Cortex of kidney (tissue), 1 donor: ENCODE measurements around the gene PHOSPHO2.

Experiments used
- DNase-seq: peaks from one replicate; lab custom pipeline; 2025; lab: John Stamatoyannopoulos, UW

The PHOSPHO2 gene

DNA sequence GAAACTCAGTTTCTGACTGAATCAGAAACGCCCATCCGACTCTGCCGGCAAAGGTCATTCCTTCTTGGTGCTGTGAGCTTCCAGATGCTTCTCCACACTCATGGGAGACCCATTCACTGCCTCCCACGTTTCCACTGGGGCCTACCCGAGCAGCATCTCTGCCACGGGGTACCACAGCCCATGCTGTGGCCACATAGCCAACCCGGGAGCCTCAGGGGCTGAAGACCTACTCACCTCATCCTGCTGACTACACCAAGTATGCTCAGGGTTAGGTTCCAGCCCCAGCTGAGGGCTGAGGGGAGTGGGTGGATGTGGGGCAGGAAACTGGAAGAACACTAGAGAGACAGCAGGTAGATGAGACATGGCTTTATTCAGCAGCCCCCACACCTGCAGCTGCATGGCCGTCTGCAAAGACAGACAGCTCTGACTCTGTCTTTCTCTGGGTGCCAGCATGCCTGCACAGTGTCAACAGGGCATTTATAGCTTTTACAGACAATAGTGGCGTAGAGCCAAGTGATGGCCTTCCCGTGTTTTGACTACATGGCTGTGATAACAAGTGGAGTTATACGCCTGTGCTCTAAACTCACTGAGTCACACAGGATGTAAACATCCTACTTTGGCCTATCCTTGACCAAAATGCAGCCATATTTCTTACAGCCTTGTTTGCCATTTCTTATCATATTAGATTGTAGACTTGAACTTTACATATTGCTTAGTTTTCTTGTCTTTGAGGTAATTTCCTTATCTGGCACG lies 22.8 kb downstream of the PHOSPHO2 start:
- DNase-seq = no peak

DNA sequence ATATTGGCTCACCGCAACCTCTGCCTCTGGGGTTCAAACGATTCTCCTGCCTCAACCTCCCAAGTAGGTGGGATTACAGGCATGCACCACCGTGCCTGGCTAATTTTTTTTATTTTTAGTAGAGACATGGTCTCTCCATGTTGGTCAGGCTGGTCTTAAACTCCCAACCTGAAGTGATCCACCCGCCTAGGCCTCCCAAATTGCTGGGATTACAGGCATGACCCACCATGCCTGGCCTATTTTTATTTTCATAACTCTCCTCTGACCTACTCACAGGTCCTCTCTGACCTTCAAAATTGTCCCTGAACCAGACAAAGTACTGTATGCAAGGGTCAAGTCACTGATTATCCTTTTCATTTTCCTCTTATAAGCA lies 23.4 kb downstream of the PHOSPHO2 start:
- no peak for DNase-seq

DNA sequence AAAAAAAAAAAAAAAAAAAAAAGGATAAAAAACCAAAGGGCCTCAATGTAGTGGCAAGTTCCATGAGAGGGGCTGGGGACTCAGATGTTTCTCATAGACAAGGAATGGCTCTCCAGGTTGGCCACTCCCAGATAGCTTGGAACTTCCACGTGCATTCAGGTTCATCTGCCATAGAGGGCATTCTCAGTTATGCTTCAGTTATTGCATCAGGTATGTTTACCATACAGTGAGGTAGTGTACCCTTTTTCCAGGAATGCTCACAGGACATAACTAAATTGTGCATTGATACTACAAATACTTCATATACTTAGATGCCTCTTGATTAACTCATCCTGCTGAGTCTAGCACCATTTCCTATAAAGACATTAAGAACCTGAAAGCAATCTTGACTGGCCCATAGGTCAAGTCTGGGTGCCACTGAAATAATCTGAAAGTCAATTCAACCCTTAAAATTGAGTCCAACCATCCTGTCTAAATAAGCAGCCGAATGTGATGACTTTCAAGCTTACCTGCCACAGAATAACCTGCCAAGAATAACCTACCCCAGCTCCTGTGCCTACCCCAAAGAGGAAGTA lies 24.7 kb downstream of the PHOSPHO2 start:
- DNase-seq = no peak

DNA sequence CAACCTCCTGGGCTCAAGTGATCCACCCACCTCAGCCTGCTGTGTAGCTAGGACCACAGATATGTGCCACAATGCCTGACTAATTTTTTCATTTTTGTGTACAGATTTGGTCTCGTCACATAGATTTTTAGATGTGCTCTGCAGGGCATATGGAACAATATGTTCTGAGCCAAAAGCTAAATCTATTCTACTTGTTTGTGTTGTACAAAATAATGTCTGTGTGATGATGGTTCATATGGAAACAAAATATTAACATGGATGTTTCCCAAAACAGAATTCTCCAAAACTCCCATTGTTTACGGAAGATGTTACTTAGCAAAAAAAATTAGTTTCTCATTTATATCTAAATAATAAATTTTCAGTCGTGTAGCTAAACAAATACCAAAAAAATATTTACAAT lies 26.7 kb downstream of the PHOSPHO2 start:
- DNase-seq = no peak

DNA sequence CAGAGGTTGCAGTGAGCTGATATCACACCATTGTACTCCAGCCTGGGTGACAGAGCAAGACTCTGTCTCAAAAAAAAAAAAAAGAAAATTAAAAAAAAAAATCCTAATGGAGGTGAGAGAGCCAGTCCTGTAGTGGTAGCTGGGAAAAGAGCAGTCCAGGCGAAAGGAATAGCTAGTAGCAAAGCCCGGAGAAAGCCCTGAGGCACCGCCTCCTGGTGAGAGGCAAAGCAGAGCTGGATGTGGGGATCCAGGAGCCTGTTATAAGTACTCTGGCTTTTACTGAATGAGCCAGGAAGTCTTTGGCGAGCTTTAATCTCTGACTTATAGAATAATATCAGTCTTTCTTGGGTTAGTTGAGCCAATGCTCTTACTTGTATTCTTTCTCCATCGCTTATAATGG lies 32.8 kb downstream of the PHOSPHO2 start:
- DNase-seq = no peak

DNA sequence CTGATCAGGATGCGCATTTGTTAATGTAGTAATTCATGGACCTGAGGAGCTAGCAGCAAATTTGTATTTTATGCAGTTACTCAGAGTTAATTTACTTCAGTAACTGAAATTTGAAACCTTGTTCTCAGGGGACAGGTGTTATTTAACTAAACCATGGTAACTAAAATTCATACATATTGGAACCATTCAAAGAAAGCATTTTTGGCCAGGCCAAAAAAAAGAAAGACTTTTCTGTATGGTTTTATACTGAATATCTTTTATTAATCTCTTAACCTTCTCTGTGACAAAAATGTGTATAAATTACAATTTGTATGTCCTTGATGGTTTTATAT lies 35.0 kb downstream of the PHOSPHO2 start:
- DNase-seq = no peak

DNA sequence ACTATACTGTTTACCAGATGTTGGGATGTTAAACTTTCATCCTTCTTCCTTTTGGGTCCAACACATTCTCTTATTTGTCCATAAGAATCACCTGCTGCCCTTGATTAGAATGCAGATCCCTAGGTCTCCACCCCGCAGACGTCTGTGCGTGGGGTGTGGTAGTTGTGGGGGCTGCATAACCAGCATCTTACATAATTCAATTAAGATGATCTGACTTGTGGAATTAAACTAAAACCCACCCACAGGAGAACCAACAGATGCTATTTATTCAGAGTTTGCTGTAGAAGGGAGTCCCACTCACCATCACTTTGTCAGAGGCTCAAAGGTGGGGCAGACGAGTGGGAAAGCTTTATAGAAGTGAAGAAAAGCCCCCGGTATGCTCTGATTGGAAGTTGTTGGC lies 37.8 kb downstream of the PHOSPHO2 start:
- no peak for DNase-seq

DNA sequence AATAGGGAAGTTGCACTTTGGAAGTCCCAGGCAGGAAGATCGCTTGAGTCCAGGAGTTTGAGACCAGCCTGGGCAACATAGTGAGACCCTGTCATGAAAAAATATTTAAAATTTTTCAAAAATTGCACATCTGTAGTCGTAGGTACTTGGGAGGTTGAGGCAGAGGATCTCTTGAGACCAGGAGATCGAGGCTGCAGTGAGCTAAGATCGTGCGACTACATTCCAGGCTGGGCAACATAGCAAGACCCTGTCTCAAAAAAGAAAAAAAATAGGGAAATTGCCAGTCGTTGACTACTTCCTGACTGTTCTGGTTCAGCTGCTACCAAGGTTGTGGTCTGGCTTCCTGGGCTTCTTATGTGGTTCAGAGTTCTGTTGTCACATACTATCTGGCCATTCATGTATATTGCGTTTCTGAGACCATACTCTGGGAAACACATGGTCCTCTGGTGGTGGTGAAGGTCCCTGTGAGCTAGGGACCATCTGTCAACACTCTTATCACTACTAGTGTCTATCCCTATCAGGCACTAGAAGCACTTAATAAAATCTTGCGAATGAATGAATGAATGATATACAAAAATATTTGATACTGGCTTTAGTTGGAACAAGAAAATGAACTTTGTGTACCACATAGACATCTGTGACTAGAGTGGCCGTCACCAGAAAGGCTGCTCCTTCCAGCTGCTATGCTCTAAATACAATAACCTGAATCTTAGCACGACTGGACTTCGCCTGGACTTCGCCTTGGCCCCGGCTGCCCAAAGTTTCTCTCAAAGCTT lies 38.5 kb downstream of the PHOSPHO2 start:
- DNase-seq = no peak

DNA sequence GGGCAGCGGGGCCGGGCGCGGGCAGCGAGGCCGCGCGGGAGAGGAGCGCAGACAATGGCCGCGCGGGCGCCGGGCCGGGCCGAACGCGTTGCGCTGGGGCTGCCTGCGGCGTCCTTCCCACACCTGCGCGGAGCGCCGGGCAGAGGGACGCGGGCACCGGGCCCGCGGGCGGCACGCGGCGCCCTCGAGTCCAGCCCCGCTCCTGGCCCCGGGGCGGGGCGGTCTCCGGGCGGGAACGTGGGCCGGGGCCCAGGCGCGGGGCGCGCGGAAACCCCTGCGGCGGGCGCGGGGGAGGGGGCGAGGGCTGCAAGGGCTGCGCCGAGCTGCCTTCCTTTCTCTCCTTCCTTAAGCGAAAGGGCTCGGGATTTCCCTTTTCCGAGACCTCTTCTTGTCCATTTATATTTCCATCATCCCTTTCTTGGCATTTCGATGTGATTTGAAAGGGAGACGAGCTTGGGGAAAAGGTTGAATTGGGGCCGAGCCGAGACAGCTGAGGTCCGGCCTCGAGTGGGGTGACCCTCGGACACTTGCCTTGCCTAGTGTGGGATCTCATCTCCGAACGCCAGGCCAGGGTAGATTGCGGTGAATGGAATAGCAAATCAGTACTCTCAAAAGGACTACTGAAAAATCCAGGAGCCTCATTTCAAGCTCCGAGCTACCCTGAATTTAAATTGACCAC lies 40.0 kb downstream of the PHOSPHO2 start:
- DNase-seq = no peak

DNA sequence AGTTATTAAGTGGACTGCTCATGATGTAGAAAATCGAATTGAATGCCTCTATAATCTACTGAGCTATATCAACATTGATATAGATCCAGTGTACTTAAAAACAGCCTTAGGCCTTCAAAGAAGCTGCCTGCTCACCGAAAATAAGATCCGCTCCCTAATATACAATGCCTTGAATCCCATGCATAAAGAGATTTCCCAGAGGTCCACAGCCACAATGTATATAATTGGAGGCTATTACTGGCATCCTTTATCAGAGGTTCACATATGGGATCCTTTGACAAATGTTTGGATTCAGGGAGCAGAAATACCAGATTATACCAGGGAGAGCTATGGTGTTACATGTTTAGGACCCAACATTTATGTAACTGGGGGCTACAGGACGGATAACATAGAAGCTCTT lies 41.4 kb downstream of the PHOSPHO2 start:
- DNase-seq = no peak

DNA sequence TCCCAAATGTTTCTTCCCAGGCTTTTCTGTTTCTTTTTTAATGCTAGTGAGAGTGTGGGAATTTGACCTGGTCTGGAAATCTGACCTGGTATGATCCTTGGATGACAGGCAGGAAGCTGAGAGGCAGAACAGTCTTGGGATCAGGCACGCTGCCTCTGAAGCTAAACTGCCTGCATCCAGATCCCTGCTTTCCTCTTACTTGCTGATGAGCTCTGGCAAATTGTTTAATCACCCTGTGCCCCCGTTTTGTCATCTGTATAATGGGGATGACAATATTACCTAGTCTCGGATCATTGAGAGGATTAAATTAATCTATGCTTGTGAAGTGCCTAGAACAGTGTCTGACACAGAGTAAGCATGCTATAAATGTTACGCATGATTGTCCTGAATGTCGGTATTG lies 42.6 kb downstream of the PHOSPHO2 start:
- no peak for DNase-seq

DNA sequence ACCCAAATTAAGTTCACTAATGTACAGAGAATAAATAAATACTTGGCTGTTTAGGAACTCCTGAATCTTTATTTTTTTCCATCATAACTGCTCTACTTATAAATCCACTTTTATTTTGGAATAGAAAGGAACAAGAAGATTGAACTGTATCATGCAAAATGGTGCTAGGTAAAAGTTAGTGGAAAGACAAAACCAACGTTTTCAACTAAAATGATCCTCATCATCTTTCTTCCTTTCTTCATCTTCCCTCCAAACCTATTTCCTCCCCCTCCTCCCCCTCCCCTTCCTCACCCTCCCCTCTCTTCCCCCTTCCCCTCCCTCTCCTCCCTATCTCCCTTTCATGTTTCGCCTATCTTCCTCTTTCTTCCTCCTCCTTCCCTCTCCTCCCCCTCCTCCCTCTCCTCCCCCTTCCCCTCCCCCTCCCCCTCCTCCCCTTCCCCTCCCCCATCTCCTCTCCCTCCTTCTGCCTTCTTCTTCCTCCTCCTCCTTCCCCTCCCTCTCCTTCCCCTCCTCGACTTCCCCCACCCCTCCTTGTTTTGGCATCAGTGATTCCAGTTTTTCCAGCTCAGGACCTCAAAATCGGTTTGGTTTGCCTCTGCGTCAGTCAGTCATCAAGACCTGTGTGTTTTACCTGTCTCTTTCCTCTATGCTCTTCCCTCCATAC lies 44.4 kb downstream of the PHOSPHO2 start:
- DNase-seq = no peak

DNA sequence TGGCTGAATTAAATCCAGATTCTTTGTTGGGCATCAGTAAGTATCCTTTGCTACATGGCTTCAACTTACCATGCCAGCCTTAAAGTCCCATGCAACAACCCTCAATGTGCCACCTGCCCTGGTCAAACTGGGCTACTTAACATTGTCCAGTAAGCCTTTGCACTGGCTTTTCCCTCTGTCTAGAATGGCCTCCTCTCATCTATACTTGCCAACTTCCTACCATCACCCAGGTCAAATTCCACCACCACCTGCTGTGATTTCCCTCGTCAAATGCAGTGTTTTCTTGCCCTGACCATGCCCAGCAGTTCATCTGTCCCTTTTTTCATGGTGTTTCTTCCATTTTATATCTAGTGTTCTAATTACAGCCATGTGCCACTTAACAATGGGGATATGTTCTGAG lies 45.1 kb downstream of the PHOSPHO2 start:
- DNase-seq = no peak

DNA sequence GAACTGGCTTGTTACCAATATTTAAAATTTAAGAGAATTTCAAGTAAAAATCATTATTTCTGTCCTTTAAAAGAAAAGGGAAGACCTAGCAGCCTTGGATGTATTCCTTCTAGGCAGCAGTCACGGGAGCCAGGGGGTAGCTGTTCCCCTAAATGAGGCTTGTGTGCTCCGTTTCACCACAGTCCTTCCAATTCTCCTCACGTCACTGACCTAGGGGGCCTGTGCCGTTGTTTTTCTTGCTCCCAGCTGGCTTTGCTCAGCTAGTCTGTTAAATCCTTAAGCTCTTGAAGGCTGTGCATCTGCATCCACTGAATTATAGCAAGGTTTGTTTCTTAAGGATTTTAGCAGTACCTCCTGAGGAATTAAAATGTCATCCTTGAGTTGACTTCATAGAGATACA lies 49.3 kb downstream of the PHOSPHO2 start:
- DNase-seq = no peak

DNA sequence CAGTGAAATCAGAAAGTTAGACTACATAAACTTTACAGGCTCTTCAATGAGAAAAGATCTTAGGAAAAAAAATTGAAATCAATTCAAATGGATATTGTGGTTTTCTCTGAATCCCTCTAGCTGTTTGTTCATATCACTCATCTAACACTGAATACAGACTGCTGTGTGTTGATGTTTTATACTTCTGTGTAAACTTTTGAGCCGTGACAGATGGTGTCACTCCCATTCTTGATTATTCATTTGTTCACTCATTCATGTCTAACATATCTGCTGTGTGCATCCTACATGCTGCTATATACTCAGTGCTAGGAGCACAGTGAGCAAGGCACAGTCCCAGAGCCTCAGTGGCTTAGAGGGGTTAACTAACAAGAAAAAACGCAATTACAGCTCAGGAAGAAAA lies 52.0 kb downstream of the PHOSPHO2 start:
- no peak for DNase-seq

DNA sequence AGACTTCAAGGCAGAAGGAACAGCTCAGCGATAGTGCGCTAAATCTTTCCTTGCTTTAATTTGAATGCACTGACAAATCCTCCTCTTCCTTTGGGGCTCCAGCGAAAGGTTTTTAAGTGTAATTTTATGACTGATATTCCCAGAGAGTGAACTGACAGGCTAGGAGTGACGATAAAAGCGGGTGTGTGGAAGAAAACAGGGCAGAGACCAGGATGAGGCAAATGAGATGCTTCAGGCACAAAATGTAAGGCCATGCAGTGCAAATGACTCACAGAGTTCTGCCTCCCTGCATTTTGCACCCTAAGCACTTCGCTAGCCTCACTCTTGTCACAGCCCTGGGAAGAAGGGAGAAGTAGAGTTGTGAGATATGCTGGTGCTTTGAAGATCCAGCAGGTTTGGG lies 54.0 kb downstream of the PHOSPHO2 start:
- no peak for DNase-seq
